ENCODE data around the gene PLXNB3.
"Not testable (repeated sequence)": the region's sequence is repeated elsewhere in the genome, so short reads cannot be mapped to it uniquely, and the experiment has no call there.

The PLXNB3 gene

DNA sequence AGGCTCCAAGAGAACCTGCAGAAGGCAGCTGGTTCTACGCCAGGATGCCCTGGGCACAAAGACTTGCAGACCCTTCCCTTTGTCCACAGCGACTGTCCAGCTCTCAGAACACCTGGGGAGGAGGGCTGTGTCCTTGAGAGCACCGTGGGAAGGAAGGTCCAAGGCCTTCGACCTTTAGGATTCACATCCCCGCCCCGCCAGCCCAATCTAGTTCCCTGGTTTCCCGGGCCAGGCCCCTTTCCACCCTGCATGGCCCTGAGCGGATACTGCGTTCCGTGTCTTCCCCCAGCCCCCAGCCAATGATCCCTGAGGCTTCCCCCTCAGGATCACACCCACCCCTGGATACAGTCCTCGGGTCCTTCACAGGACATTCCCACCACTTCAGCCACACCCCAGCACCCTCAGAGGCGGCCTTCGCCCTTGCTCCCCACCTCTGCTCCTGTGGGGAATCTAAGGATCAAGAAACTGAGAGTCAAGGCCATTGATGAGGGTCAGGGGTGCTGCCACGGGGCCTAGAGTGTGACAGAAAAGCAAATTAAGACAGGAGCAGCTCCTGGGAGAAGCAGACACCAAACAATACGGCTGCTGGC is 30.3 kb upstream of the PLXNB3 start:
- no peak for DNase-seq

DNA sequence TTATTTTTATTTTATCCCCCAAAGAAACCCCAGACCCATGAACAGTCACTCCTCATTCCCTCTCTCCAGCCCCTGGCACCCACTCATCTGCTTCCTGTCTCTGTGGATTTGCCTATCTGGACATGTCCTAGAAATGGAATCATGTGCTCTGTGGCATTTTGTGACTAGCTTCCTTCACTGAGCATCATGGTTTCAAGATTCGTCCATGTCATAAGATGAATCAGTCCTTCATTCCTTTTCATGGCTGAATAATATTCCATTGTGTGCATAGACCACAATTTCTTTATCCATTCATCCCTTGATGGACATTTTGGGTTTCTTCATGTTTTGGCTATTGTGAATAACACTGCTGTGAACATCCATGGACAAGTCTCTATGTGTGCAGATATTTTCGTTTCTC is 29.2 kb upstream of the PLXNB3 start:
- no peak for DNase-seq

DNA sequence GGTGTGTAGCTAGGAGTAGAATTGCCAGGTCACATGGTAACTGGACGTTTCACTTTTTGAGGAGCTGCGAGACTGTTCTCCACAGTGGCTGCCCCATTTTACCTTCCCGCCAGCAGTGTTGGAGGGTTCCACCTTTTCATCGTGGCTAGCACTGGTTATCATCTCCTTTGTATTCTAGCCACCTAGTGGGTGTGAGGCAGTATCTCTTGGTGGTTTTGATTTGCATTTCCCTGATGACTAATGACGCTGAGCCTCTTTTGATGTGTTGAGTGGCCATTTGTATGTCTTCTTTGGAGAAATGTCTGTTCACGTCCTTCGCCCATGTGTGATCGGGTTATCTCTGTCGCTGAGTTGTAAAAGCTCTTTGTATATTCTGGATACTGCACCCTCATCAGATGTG is 28.8 kb upstream of the PLXNB3 start:
- no peak for DNase-seq

DNA sequence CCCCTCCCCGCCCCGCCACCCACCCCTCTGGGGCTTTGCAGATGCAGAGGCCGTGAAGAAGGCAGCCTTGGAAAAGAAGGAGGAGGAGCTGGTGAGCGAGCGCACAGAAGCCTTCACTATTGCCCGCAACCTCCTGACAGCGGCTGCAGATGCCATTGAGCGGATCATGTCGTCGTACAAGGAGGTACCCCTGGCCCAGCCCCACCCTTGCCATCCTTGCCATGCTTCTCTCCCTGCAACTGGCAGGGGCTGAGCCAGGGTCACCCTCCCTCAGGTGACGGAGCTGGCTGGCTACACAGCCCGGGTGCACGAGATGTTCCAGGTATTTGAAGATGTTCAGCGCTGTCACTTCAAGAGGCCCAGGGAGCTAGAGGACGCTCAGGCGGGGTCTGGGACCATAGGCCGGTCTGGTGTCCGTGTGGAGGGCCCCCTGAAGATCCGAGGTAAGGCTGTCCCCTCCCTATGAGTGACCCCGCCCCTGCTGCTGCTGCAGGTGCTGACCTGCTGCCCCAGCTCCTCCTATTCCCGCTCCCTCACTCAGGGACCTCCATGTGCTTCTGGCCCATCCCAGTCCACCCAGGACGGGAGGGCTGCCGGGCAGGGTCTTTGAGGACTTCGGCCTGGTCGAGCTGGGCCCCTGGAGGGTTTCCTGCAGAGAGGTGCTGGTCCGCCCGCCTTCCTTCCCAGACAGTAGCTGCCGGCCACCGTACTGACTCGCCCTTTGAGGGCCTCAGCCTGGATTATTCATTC is 27.8 kb upstream of the PLXNB3 start:
- DNase-seq: no peak

DNA sequence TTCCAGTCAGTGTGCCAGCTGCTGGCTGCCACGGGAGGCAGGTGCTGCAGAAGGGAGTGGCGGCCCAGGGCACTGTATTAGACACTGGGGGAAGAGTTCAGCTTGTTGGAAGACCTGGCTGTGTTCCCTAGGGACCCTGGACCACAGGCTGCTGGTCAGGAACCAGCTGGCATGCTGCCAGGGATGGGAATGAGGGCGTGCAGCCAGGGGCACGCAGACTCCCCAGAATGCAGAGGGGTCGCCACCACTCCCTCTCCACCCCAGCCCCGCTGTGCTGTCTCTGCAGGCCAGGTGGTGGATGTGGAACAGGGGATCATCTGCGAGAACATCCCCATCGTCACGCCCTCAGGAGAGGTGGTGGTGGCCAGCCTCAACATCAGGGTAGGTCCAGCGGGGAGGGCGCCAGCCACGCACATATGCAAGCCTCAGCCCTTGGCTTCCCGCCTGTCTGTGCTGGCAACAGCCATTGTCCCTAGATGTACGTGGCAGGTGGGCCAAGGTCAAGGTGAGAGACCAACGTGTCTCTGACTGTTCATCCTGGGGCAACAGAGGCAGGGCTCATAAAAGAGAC is 27.1 kb upstream of the PLXNB3 start:
- no peak for DNase-seq

DNA sequence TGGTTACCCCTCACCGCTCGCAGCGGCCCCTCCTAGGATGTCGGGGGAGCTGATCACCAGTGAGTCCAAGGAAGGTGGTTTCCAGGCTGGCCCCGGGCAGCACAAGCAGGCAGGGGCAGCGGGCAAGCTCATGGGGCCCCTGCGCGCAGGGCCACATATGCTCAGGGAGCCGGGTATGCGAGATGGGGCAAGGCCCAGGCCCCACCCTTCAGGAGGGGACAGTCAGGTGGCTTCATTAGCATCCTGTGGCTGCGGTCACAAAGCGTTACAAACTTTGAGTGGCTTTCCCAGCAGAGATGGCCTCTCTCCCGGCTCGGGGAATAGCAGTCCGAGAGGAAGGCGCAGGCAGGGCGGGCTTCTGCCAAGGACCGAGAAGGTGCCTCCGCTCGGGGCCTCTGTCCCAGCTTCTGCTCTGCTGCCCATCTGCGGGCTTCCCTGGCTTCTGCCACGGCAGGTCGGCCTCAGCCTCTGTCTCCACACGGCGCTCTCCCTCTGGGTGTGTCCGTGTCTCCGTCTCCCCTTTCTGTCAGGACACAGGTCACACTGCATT is 25.9 kb upstream of the PLXNB3 start:
- no peak for DNase-seq

DNA sequence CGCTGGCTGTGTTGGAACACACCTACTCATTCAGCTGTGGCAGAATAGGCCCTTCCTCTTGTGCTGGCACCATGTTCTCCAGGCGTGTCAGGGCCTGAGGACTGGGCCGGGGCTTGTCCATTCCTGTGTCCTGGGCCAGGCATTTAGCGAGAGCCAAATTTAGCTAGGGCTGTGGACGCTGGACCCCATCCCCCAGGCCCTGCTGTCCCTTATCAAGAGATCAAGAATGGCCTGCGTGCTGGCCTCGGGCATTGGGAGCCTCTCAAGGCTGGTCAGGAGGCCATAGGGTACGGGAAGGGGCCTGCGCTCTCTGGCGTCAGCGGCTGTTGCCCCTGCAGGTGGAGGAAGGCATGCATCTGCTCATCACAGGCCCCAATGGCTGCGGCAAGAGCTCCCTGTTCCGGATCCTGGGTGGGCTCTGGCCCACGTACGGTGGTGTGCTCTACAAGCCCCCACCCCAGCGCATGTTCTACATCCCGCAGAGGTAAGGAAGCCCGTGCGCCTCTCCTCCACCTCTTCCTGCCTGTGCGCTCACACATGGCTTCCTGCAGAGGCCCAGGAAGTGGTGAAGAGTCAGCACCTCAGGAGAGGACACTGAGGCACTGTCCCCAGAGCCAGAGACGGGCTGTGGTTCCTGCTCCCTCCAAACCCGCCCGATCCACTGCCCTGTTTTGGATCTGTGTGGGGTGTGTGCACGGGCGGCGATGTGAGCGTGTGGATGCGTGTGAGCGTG is 24.1 kb upstream of the PLXNB3 start:
- DNase-seq: peak; percentile 63

DNA sequence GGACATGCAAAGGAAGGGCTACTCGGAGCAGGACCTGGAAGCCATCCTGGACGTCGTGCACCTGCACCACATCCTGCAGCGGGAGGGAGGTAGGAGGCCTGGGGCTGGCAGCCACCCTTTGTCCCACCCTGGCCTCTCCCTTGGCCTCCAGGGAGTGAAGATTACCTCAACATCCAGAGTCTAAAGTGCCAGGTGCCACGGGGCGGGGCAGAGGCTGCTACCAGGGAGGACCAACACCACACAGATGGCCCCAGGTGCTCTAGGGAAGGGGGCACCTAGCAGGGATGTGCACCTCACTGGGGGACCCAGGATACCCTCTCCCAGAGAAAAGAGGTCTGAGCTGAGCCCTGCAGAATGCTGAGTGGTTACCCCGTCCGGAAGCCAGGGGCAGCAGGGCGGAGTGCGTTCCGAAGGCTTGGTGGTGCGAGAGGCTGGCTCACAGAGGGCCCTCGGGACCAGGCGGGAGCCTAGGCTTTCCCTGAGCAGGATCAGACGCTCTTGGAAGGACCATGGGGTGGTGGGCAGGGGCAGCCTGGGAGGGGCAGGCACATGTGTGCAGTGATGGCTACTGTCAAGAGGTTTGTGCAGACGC is 23.3 kb upstream of the PLXNB3 start:
- DNase-seq: no peak

DNA sequence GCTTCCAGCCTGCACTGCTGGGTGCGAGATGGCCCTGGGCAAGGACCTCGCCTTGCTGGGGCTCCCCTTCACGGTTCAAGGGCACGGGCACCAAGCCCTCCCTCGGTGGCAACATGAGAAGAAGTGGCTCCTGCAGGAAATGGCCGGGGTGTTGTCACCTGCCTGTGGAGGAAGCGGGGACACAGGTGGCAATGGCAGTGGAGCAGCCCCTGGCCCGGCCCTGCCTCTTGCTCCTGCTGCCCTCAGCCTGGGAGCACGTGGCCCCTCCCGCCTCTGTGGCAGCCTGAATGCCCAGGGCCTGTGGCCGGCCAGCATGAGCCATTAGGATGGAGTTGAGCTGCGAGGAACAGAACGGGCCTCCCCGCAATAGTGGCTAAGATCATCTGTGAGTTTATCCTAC is 22.6 kb upstream of the PLXNB3 start:
- DNase-seq: no peak

DNA sequence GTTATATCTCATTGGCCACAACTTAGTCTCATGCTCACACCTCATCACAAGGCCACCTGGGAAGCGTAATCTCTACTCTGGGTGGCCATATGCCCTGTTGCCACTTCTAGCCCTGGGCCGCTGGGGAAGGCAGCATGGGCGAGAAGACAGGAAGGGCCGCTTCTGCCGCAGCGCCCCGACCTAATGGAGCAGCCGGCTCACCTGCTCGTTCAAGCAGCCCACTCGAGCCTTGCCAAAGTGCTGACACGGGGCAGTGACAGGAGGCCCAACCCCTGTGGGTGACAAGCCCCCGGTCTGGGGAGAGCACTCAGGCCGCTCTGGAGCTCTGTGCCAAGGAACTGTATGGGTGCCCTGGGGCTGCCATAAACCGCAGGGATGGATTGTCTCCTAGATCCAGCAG is 21.9 kb upstream of the PLXNB3 start:
- not testable (repeated sequence) for DNase-seq

DNA sequence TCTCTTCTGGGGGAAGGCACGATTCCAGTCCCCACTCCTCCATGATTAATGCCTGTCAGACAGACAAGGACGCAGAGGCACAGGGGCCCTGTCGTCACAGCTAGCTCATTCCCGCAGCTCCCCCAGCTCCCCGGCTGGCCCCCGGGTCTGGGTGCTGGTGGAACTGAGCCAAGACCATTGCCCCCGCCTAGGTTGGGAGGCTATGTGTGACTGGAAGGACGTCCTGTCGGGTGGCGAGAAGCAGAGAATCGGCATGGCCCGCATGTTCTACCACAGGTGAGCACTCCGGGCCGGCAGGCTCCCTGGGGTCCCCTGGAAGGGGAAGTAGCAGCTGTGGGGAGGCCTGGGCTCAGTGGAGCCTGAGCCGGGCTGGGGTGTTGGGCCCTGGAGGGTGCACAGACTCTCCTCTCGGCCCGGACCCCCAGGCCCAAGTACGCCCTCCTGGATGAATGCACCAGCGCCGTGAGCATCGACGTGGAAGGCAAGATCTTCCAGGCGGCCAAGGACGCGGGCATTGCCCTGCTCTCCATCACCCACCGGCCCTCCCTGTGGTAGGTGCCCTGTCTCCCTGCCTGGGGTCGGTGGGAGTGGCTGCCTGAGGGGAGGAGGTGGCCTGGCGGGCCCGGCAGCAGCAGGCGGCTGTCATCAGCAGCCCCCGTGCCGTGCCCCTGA is 21.1 kb upstream of the PLXNB3 start:
- DNase-seq: not testable (repeated sequence)

DNA sequence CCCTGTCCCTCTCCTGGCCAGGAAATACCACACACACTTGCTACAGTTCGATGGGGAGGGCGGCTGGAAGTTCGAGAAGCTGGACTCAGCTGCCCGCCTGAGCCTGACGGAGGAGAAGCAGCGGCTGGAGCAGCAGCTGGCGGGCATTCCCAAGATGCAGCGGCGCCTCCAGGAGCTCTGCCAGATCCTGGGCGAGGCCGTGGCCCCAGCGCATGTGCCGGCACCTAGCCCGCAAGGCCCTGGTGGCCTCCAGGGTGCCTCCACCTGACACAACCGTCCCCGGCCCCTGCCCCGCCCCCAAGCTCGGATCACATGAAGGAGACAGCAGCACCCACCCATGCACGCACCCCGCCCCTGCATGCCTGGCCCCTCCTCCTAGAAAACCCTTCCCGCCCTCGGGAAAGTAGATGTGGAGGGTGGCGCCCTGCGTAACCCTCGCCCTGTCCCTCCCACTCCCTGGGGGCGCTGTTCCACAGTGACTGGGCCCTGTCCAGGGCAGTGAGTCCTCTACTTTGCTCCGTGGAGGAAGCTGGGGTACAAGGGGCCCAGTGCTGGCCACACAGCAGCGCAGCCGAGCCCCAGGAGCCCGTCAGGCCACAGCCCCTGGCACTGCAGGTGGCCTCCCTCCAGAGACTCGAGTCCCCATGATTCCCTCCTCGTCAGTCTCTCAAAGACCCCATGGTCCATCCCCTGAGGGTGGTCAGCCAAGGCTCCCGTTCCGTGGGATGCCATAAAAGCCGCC is 20.4 kb upstream of the PLXNB3 start:
- not testable (repeated sequence) for DNase-seq

DNA sequence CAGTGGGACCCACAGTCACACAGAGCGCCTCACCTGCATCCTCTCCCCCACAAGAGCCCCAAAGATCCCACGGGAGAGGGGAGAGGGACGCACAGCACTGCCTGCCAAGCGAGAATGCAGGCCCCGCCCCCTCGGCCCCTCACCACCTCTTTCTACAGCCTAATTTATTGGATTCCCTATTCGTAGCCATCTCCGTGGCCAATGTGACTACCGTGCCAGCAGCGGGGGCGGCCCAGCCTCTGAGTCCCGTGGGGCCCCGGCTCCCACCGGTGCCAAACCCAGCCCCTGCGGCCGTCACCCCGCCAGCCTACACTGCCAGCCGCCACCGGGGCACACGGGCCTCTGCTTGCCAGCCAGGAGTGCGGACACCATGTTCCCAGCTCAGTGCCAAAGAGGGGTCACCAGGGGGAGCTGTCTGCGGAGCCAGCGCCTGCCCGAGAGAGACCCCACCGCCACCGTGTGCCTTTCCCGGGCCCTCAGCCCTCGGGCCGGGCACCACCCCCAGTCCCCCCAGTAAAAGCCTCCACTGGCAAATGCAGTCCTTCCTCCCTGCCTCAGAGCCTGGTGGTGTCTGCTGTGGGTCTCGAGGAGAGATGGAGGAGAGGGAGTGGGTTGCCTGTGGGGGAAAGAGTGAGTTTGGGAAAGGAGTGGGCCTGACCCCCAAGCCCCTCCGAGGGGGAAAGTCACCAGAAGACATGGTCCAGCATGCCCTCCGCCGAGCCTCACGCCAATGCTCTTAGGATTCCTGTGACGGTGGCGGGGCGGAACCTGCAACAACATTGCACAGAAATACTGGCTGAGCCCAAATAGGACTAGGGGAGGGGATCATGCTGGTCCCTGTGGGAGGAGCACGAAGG is 19.6 kb upstream of the PLXNB3 start:
- no peak for DNase-seq

DNA sequence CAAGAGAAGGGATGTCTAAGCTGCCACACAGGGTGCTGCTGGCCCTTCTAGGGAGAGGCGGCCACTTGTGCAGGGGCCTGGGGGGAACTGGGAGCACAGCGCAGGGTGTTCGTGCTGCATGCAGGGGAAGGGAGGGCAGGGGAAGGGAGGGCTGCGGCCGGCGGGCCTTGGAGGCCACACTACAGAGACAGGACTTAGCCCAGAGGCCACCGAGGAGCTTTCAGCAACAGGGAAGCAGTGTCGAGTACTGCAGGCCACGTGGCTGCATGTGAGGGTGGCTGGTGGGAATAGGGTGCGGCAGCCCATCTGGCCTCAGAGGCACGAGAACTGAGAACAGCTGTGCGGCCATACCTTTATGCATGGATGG is 19.0 kb upstream of the PLXNB3 start:
- DNase-seq: not testable (repeated sequence)

DNA sequence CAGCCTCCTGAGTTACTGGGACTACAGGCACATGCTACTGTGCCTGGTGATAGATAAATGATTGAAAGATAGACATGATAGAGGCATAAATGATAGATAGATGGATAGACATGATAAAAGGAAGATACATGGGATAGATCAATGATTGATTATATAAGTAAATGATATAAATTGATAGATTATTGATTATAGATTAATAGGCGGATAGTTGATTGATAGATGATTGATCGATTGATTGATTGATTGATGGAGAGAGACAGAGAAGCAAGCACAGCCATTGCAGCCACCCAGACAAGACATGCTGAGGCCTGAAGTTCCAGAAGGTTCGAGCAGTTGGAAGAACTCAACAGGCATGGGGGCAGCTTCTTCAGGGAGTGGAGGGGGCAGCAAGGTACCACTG is 17.7 kb upstream of the PLXNB3 start:
- no peak for DNase-seq

DNA sequence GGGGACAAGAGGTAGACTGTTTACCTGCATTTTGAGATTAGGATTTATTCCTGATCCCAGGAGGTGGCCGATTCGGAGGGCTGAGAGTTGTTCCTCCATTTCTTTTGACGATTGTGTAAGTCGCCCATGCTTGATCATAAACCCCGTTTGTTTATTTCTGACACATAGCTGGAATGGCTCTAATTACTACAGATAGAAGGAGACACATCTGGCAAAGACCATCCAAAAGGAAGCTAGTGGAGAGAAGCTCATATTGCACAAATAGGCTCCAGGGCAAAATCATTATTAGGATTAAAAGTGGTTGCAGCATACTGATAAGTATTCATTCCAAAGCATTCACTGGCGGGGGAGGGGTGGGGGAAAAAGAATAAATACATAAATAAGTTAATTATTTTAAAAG is 17.1 kb upstream of the PLXNB3 start:
- DNase-seq: not testable (repeated sequence)

DNA sequence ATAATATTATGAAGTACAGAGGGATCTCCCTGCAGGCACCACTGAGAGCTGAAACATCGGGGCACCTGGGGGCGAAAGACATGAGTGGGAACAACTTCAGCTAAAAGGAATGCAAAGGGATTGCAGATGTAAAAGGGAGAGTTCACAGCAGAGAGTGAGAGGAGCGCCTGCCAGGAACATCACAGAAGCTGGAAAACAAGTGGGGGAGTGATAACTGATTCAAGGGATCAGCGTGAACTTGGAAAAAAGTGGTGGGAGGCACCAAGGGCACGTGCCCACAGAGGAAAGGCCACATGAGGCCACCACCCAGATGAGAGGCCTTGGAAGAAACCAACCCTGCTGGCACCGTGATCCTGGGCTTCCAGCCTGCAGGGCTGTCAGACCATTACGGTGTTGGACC is 15.0 kb upstream of the PLXNB3 start:
- not testable (repeated sequence) for DNase-seq

DNA sequence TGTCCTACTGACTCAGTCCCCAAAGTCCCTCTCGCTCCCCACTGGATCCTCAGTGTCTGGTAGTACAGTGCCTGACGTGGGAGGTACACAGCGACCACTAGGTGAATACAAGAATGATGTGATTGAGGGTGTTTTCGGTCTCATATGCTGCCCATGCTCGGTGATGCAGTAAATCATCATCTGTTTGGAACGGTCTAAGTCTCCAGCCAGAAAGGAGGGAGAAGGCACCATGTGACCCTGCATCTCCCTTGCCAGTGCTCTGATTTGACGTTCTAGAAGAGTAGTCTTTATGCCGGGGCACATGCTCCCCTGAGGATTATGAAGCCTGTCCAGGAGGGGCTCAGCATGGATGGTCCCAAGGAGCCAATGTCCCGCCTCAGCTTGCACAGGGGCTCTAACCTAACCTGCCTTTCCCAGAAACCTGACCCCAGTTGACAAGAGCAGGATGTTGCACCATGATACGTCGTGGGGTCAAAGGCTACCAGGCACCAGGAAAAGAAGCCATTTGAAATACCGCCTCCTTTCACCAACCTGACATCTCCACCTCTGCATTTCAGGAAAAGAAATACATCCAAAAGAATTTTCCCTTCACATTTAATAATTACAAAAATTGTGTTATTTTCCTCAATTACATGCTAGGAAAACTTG is 13.8 kb upstream of the PLXNB3 start:
- no peak for DNase-seq

DNA sequence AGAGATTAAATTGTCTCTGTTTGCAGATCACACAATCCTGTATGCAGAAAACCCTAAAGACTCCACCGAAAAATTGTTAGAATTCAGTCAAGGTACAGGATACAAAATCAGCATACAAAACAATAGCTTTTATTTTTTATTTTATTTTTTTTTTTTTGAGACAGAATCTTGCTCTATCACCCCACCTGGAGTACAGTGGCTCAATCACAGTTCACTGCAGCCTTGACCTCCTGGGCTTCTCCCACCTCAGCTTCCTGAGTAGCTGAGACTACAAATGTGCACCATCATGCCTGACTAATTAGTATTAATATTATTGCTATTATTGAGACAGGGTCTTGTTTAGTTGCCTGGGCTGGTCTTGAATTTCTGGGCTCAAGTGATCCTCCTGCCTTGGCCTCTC is 8.9 kb upstream of the PLXNB3 start:
- DNase-seq: no peak

DNA sequence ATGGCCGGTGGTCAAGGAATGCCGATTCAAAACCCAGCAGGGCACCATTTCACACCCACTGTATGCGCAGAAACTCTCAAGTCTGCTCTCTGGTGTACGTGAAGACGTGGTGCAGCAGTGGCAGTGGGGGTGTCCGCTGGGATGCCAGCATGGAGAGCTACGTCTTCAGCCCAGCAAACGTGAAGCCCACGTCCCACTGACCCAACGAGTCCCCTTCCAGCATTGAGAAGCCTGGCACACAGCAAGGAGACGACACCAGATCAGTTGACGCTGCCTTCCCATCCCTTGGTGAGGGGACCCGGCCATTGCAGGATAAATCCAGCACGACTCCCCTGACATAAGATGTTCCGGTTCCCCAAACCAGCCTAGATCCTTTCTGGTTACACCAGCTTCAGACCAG is 2.2 kb upstream of the PLXNB3 start:
- DNase-seq: peak; percentile 19
